ENCODE results near the gene RANBP9.

- no peak for TF ChIP-seq CTCF (IDR thresholded peaks at IDR 0.05)
- TF ChIP-seq POLR2A (IDR thresholded peaks at IDR 0.05): no peak
Observed at GRCh38 chr6:13672904-13673303, 38.7 kb downstream of the RANBP9 start.
